Breast epithelium (tissue), 3 donors: ENCODE data around the gene TM6SF1.

Experiments
- POLR2A ChIP-seq: fragments of 450-650 bp; IDR thresholded peaks from one replicate; pipeline ENCODE4 v1.6.1; 2016; ENCODE audit warnings: antibody characterized with exemption, mild to moderate bottlenecking, moderate library complexity
- TF ChIP-seq, protein P1 (sequence below), 3 donors: fragments of 450-650 bp; IDR thresholded peaks; one replicate each; pipeline ENCODE4 v1.5.1; 2016 to 2017; ENCODE audit warnings: antibody characterized with exemption in 3 of 3, mild to moderate bottlenecking in 3 of 3, moderate library complexity in 3 of 3

DNA sequence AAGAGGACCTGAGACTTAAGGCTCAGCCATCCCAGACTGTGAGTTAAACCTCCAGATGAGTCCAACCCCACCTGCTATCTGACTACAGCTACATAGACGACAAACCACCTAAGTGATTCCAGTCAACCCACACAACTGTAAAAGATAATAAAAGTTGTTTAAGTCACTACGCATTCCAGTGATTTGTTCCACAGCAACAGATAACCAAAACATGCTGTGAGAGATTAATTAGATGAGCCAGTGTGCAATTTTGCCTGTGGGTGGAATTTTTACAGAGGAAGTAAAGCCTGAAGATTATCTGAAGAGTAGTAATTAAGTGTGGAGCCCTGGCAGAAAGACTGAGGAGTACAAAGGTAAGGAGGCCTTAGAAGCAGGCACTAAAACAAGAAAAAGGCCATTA, 45.8 kb upstream of the TM6SF1 start:
- TF ChIP-seq, protein P1, sequence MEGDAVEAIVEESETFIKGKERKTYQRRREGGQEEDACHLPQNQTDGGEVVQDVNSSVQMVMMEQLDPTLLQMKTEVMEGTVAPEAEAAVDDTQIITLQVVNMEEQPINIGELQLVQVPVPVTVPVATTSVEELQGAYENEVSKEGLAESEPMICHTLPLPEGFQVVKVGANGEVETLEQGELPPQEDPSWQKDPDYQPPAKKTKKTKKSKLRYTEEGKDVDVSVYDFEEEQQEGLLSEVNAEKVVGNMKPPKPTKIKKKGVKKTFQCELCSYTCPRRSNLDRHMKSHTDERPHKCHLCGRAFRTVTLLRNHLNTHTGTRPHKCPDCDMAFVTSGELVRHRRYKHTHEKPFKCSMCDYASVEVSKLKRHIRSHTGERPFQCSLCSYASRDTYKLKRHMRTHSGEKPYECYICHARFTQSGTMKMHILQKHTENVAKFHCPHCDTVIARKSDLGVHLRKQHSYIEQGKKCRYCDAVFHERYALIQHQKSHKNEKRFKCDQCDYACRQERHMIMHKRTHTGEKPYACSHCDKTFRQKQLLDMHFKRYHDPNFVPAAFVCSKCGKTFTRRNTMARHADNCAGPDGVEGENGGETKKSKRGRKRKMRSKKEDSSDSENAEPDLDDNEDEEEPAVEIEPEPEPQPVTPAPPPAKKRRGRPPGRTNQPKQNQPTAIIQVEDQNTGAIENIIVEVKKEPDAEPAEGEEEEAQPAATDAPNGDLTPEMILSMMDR (IDR thresholded peaks at IDR 0.05): no peak
- no peak for TF ChIP-seq POLR2A
